Measurements from ENCODE around the gene MAGI2. TPM values are rescaled to one million over a fixed set of nuclear protein-coding genes. Genes with fewer than 3 reads are reported as not detected.

The MAGI2 gene
- total RNA-seq, 2 donors from 2014 or later = 3.9 to 10.5 TPM

GRCh38 chr7:78463039-78463438 is 990.4 kb downstream of the MAGI2 start:
- Histone ChIP-seq H3K4me3 (no peak overlapping the region), H3K9me3 (no peaks in the 10 kb centered on the region), H3K4me1 (no peaks in the 10 kb centered on the region), H3K27me3 (no peaks in the 10 kb centered on the region), H3K27ac (no peak overlapping the region), H3K36me3 (replicated peaks in 1 of 2; ENCODE audit: insufficient read depth in 1 of 2, low read depth in 2 of 2) (no peaks in the 10 kb centered on the region)
- TF ChIP-seq, protein P1, sequence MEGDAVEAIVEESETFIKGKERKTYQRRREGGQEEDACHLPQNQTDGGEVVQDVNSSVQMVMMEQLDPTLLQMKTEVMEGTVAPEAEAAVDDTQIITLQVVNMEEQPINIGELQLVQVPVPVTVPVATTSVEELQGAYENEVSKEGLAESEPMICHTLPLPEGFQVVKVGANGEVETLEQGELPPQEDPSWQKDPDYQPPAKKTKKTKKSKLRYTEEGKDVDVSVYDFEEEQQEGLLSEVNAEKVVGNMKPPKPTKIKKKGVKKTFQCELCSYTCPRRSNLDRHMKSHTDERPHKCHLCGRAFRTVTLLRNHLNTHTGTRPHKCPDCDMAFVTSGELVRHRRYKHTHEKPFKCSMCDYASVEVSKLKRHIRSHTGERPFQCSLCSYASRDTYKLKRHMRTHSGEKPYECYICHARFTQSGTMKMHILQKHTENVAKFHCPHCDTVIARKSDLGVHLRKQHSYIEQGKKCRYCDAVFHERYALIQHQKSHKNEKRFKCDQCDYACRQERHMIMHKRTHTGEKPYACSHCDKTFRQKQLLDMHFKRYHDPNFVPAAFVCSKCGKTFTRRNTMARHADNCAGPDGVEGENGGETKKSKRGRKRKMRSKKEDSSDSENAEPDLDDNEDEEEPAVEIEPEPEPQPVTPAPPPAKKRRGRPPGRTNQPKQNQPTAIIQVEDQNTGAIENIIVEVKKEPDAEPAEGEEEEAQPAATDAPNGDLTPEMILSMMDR (IDR thresholded peaks at IDR 0.05) = no peak
- no peak for TF ChIP-seq POLR2A (IDR thresholded peaks at IDR 0.05)
- intact Hi-C loops (cut with DNase I) = no loop called here
- ATAC-seq (no peak), DNase-seq (no peak)
- WGBS, 2 donors = 76 to 88% methylated on average over 3 of the region's 3 CpGs

- H3K27ac ChIP-seq = no peak overlapping the region
- no peaks in the 10 kb centered on the region for H3K36me3 ChIP-seq (replicated peaks in 1 of 2; ENCODE audit: insufficient read depth in 1 of 2, low read depth in 2 of 2)
- H3K9me3 ChIP-seq = no peaks in the 10 kb centered on the region
- H3K27me3 ChIP-seq = no peaks in the 10 kb centered on the region
- no peak for TF ChIP-seq POLR2A (IDR thresholded peaks at IDR 0.05)
- TF ChIP-seq, protein P1 (IDR thresholded peaks at IDR 0.05) = no peak
- H3K4me1 ChIP-seq = no peaks in the 10 kb centered on the region
- DNase-seq (no peak), ATAC-seq (no peak)
- no peak overlapping the region for H3K4me3 ChIP-seq
- WGBS, 2 donors = 23 to 27% methylated on average over 6 of the region's 6 CpGs
- intact Hi-C loops (cut with DNase I) = no loop called here
Measured at GRCh38 chr7:78450706-78451105, 1002.8 kb downstream of the MAGI2 start.

DNA sequence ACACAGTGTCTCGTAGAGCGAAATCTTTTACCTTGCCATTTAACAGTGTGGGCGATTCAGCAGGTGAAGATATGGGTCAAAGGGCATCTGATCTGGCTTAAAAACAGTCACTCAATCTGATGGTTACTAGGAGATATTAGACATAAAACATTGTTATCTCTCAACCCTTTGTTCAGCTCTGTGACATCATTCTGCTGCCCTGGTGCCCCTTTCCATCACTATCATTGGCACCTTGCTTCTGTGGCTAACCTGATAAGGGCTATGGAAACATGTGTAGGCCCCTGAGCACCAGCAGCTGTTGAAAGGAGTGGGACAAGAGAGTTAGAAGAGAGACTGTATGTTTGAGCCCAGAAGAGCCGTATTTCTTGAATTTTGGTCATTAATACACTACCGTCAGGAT is 1004.6 kb downstream of the MAGI2 start:
- TF ChIP-seq POLR2A (IDR thresholded peaks at IDR 0.05) = no peak
- TF ChIP-seq, protein P1 (IDR thresholded peaks at IDR 0.05) = no peak
- Histone ChIP-seq H3K4me3 (no peak overlapping the region), H3K9me3 (no peaks in the 10 kb centered on the region), H3K27me3 (no peaks in the 10 kb centered on the region), H3K4me1 (no peaks in the 10 kb centered on the region), H3K27ac (no peak overlapping the region), H3K36me3 (replicated peaks in 1 of 2; ENCODE audit: insufficient read depth in 1 of 2, low read depth in 2 of 2) (no peaks in the 10 kb centered on the region)
- 80 to 86% methylated on average over 5 of the region's 5 CpGs for WGBS, 2 donors
- intact Hi-C loops (cut with DNase I) = no loop called here
- DNase-seq (no peak), ATAC-seq (no peak)

- DNase-seq (no peak), ATAC-seq (no peak)
- no peaks in the 10 kb centered on the region for H3K36me3 ChIP-seq (replicated peaks in 1 of 2; ENCODE audit: insufficient read depth in 1 of 2, low read depth in 2 of 2)
- no peaks in the 10 kb centered on the region for H3K27me3 ChIP-seq
- intact Hi-C loops (cut with DNase I) = no loop called here
- no peaks in the 10 kb centered on the region for H3K4me1 ChIP-seq
- TF ChIP-seq POLR2A (IDR thresholded peaks at IDR 0.05) = no peak
- TF ChIP-seq, protein P1 (IDR thresholded peaks at IDR 0.05) = no peak
- 55 to 74% methylated on average over 2 of the region's 2 CpGs for WGBS, 2 donors
- H3K27ac ChIP-seq = no peak overlapping the region
- H3K4me3 ChIP-seq = no peak overlapping the region
- H3K9me3 ChIP-seq = no peaks in the 10 kb centered on the region
Measured at GRCh38 chr7:78444267-78444666, 1009.2 kb downstream of the MAGI2 start.

GRCh38 chr7:78443811-78444210 is 1009.7 kb downstream of the MAGI2 start:
- no peak for TF ChIP-seq POLR2A (IDR thresholded peaks at IDR 0.05)
- TF ChIP-seq, protein P1 (IDR thresholded peaks at IDR 0.05) = no peak
- intact Hi-C loops (cut with DNase I) = no loop called here
- Histone ChIP-seq H3K9me3 (no peaks in the 10 kb centered on the region), H3K4me1 (no peaks in the 10 kb centered on the region), H3K36me3 (replicated peaks in 1 of 2; ENCODE audit: insufficient read depth in 1 of 2, low read depth in 2 of 2) (no peaks in the 10 kb centered on the region), H3K27ac (no peak overlapping the region), H3K4me3 (no peak overlapping the region), H3K27me3 (no peaks in the 10 kb centered on the region)
- WGBS, 2 donors = 66 to 68% methylated on average over 4 of the region's 4 CpGs
- ATAC-seq (no peak), DNase-seq (no peak)

All from body of pancreas (tissue), 4 donors.